GM12878 (cell line): ENCODE measurements around the gene CHN1.

Experiments
- BHLHE40 ChIP-seq, 2 experiments: fragments of 450-650 bp in 1 of 2; IDR thresholded peaks; 2 replicates each; pipeline ENCODE4 v1.6.1; 2011 to 2017; ENCODE audit warnings: low read depth in 2 of 2, borderline replicate concordance in 1 of 2, improper control_type of control experiment in 1 of 2, low read length in 1 of 2, mild to moderate bottlenecking in 1 of 2
- CREM ChIP-seq: IDR thresholded peaks from 2 replicates; pipeline ENCODE4 v1.6.1; 2014; ENCODE audit warnings: antibody characterized with exemption, low read depth
- EP300 ChIP-seq, 2 experiments: fragments of 150-350 bp in 1 of 2; IDR thresholded peaks; 2 replicates each; pipeline ENCODE4 v1.6.1; 2011 to 2012; ENCODE audit warnings: low read depth in 2 of 2, low read length in 2 of 2, borderline replicate concordance in 1 of 2, improper control_type of control experiment in 1 of 2, inconsistent platforms in 1 of 2; ENCODE audit not compliant: control insufficient read depth in 1 of 2
- ETV6 ChIP-seq, 2 experiments: fragments of 450-650 bp in 1 of 2; IDR thresholded peaks in 1 of 2; conservative IDR thresholded peaks in 1 of 2; 2 replicates each; pipeline ENCODE4 v1.6.1; 2014; ENCODE audit warnings: antibody characterized with exemption in 1 of 2, borderline replicate concordance in 1 of 2, low read depth in 1 of 2, mild to moderate bottlenecking in 1 of 2, moderate library complexity in 1 of 2
- EZH2 ChIP-seq: IDR thresholded peaks from 2 replicates; pipeline ENCODE4 v1.6.1; 2012; ENCODE audit warnings: low read depth, mild to moderate bottlenecking, control low read depth, inconsistent platforms, low read length, borderline replicate concordance; ENCODE audit not compliant: control insufficient read depth
- JUNB ChIP-seq: IDR thresholded peaks from 2 replicates; pipeline ENCODE4 v1.6.1; 2016; ENCODE audit warnings: antibody characterized with exemption, mild to moderate bottlenecking
- NFIC ChIP-seq: IDR thresholded peaks from 2 replicates; pipeline ENCODE4 v1.6.1; 2012; ENCODE audit warnings: low read depth, mild to moderate bottlenecking, inconsistent platforms, low read length, moderate library complexity
- POLR2AphosphoS5 ChIP-seq: IDR thresholded peaks from 2 replicates; pipeline ENCODE4 v1.6.1; 2011; ENCODE audit warnings: mild to moderate bottlenecking, low read length, inconsistent platforms
- REST ChIP-seq: IDR thresholded peaks from 2 replicates; pipeline ENCODE4 v1.6.1; 2012; ENCODE audit warnings: mild to moderate bottlenecking, low read depth, low read length
- SMC3 ChIP-seq: IDR thresholded peaks from 2 replicates; pipeline ENCODE4 v1.6.1; 2011; ENCODE audit warnings: low read length, improper control_type of control experiment, borderline replicate concordance
- TF ChIP-seq, protein P1 (sequence below), 3 experiments: IDR thresholded peaks in 2 of 3; conservative IDR thresholded peaks in 1 of 3; 2 replicates each; pipeline ENCODE4 v1.5.1; 2011; ENCODE audit warnings: low read depth in 3 of 3, low read length in 3 of 3, mild to moderate bottlenecking in 3 of 3, control low read depth in 2 of 3, moderate library complexity in 2 of 3, inconsistent platforms in 1 of 3, mixed read lengths in 1 of 3; ENCODE audit not compliant: control insufficient read depth in 2 of 3, insufficient read depth in 1 of 3; ENCODE audit errors: extremely low read depth in 1 of 3

DNA sequence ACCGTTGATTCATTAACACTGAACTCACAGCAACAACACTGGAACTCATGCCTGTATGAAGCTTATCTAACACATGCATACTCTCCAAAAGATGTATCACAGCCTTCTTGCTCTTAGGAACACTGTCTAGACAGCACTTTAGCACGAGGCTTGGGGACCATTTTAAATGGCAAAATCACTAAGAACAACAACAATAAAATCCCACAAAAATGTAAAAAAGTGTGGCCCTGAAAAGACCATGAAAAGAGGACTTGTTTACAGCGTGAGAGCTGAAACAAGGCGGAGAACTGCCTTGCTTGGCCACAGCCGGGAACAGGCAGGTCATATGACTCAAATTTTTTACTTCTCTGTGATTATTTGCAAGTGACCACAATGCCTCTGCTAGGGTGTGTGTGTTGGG, 48.1 kb downstream of the CHN1 start:
- TF ChIP-seq, protein P1, sequence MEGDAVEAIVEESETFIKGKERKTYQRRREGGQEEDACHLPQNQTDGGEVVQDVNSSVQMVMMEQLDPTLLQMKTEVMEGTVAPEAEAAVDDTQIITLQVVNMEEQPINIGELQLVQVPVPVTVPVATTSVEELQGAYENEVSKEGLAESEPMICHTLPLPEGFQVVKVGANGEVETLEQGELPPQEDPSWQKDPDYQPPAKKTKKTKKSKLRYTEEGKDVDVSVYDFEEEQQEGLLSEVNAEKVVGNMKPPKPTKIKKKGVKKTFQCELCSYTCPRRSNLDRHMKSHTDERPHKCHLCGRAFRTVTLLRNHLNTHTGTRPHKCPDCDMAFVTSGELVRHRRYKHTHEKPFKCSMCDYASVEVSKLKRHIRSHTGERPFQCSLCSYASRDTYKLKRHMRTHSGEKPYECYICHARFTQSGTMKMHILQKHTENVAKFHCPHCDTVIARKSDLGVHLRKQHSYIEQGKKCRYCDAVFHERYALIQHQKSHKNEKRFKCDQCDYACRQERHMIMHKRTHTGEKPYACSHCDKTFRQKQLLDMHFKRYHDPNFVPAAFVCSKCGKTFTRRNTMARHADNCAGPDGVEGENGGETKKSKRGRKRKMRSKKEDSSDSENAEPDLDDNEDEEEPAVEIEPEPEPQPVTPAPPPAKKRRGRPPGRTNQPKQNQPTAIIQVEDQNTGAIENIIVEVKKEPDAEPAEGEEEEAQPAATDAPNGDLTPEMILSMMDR (IDR thresholded peaks at IDR 0.05 in 2 of 3, conservative IDR thresholded peaks at IDR 0.05 in 1 of 3; ENCODE audit: control insufficient read depth in 2 of 3, extremely low read depth in 1 of 3, insufficient read depth in 1 of 3, low read depth in 3 of 3, low read length in 3 of 3) = no peak
- no peak for TF ChIP-seq BHLHE40 (IDR thresholded peaks at IDR 0.05; ENCODE audit: borderline replicate concordance in 1 of 2, low read depth in 2 of 2, low read length in 1 of 2)
- TF ChIP-seq EP300 (IDR thresholded peaks at IDR 0.05; ENCODE audit: borderline replicate concordance in 1 of 2, control insufficient read depth in 1 of 2, low read depth in 2 of 2, low read length in 2 of 2) = no peak
- TF ChIP-seq POLR2AphosphoS5 = no peak
- no peak for TF ChIP-seq EZH2
- TF ChIP-seq SMC3 = no peak
- no peak for TF ChIP-seq CREM
- no peak for TF ChIP-seq REST
- no peak for TF ChIP-seq ETV6 (conservative IDR thresholded peaks at IDR 0.05 in 1 of 2, IDR thresholded peaks at IDR 0.05 in 1 of 2; ENCODE audit: borderline replicate concordance in 1 of 2, low read depth in 1 of 2)
- no peak for TF ChIP-seq JUNB
- TF ChIP-seq NFIC = no peak
